HG02763 (cell line): ENCODE data around the gene SCIN.
"Not testable (repeated sequence)": the region's sequence is repeated elsewhere in the genome, so short reads cannot be mapped to it uniquely, and the experiment has no call there.

Experiments
- ATAC-seq: cut with Tn5 transposase; IDR thresholded peaks from one replicate; pipeline ENCODE4 v1.9.1; 2021; ENCODE audit warnings: mild to moderate bottlenecking, moderate library complexity; ENCODE audit not compliant: unreplicated experiment

Gene SCIN

GRCh38 chr7:12570534-12571461 is at the start of gene SCIN:
Gene SCIN (plus strand): TSS chr7:12570720. CDS start chr7:12570787, 67 bp downstream.
- ATAC-seq = peak; percentile 32

DNA sequence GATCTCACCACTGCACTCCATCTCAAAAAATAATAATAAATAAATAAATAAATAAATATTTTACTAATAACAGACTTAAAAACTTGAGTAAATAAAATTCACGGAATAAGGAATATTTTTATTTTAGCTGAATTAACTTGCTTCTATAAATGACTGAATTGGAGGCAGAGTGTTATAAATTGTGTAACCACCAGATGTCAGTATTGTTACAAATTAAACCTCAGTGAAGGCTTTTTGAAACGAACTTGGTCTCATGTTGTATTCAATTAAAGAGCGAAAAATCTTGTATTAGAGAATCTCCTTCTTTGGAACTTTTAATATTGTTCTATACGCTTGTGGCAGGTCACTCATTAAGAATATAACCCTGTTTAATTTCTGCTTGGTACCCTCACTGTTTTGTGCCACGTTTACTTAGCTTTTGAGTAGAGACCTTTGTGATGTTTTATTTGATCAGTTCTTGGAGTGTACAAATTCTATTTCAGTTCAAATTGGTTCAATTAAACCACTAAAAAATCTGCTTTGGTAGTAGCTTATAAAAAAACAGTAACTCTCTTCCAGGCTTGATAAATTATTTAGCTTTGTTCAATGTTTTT is 45.6 kb upstream of the SCIN start:
- no peak for ATAC-seq

DNA sequence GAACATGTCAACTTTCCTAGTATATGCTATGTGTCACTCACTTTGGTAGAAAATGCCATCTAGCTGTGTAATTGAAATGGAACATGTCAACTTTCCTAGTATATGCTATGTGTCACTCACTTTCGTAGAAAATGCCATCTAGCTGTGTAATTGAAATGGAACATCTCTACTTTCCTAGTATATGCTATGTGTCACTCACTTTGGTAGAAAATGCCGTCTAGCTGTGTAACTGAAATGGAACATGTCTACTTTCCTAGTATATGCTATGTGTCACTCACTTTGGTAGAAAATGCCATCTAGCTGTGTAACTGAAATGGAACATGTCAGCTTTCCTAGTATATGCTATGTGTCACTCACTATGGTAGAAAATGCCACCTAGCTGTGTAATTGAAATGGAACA is 43.8 kb upstream of the SCIN start:
- not testable (repeated sequence) for ATAC-seq

GRCh38 chr7:12527670-12528069 is 42.9 kb upstream of the SCIN start:
- ATAC-seq = not testable (repeated sequence)

DNA sequence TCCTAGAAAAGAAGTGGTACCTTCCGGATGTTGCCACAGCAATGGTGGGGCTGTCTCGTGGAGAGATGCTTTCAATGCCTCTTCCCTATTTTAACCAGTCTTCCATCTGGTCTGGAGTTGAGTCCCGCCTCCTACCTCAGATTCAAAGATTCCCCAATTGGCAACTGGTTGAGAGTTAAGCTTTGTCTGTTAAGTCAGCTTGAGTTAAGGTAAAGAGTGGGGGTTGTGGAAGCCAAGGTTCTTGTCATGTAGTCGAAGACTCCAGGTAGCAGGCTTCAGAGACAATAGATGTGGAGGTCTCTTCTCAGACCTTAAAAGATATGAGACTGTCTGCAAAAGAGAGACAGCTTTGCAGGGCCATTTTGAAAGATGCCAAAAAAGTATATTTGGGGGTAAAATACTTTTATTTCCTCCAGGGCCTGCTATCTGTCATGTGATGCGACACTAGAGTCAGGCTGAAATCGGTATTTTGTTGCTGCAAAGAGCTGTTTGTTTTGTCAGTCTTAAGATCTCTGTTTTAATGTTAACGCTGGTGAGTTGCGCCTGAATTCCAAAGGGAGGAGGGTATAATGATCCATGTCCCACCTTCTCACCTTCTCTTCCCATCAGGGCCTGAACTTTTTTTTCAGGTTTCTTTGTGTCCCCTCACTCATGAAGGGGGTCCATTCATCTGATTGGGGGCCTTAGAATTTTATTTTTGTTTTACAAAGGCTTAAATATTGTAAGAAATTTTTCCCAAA is 40.4 kb upstream of the SCIN start:
- ATAC-seq = no peak

DNA sequence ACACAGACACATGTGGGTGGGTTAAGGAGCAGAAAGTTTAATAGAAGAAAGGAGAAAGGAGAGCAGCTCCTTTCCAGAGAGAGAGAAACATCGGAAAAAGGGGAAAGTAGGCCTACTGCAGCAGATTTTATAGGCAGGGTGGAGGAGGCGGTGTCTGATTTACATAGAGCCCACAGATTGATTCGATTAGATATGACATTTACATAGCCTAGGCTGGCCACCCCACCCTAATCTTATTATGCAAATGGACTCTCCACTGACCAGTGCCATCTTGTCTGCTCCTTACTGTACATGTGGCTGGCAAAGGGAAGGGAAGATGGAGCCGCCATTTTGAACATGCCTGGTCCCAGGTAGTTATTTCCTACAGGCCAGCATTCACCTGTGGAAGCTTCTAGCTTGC is 38.7 kb upstream of the SCIN start:
- no peak for ATAC-seq

- no peak for ATAC-seq
These were observed 36.5 kb upstream of the SCIN start for GRCh38 chr7:12534046-12534445.

GRCh38 chr7:12539681-12540080 is 30.8 kb upstream of the SCIN start:
- no peak for ATAC-seq

- ATAC-seq = no peak
These were observed 29.7 kb upstream of the SCIN start for GRCh38 chr7:12540850-12541249.

DNA sequence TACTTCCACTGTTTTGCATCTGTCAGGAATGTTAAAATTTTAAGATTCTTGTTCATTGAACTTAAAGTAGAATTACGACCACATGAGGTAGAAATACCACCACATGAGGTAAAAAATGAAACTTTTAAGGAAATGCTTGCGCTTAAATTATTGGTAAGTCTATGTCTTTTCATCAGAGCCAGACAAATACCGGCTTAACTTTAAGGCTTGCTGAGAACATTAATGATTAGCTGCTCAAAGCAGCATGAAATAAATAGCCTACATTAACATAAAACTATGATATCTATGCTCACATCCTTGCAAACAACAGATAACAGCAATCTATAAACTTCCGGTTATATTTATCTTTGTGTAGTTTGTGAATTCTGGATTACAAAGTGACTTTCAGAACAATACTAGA is 26.9 kb upstream of the SCIN start:
- ATAC-seq = no peak

DNA sequence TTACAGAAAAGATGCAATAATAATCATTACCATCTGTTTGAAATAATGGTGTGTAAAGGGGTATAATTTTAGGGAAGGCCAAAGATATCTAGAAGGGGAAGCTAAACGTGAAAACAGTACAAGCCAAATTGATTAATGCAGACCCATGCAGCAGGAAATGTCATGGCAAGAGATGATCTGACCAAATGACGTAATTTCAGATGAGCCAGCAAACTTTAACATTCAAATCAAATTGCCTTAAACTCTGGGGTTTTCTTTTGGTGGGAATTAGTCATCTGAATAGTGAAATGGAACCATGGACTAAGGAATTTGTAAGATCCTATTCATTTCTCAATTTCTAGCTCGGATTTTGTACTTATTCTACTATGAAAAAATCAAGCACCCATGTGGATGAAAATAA is 21.4 kb upstream of the SCIN start:
- no peak for ATAC-seq

GRCh38 chr7:12550956-12551355 is 19.6 kb upstream of the SCIN start:
- ATAC-seq = no peak

- ATAC-seq = no peak
These were observed 17.6 kb upstream of the SCIN start for GRCh38 chr7:12552876-12553275.

DNA sequence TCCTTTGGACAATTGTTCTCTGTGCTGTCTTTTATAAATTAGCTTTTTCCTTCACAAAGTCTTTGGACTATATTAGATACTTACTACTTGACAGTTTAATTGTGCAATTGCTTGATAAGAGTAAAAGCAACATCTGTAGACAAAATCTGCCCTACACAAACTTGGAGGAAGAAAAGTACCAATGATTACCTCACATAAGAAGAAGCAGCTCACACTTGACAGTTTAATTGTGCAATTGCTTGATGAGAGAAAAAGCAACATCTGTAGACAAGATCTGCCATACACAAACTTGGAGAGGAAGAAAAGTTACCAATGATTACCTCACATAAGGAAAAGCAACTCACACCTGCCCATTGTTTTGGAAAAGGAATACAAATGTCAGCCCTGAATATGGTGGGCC is 17.1 kb upstream of the SCIN start:
- no peak for ATAC-seq

DNA sequence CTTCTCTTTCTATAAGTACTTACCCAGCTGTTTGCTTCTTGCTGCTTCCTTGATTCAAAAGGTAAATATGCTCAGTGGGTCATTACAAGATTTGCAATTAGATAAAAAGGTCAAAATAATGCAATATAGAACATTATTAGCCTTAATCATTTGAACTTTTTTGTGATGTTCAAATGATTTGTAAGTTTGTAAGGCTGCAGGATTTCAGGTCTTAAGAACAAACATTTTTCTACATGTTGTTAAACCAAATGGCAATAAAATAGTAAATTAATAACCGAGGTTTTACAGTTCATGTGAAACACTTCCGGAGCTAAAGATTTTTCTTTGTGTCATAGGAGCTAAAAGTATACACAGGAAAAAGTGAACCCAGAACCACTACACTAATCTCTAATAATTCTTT is 16.2 kb upstream of the SCIN start:
- no peak for ATAC-seq

- no peak for ATAC-seq
These were observed 15.6 kb upstream of the SCIN start for GRCh38 chr7:12554872-12555271.

DNA sequence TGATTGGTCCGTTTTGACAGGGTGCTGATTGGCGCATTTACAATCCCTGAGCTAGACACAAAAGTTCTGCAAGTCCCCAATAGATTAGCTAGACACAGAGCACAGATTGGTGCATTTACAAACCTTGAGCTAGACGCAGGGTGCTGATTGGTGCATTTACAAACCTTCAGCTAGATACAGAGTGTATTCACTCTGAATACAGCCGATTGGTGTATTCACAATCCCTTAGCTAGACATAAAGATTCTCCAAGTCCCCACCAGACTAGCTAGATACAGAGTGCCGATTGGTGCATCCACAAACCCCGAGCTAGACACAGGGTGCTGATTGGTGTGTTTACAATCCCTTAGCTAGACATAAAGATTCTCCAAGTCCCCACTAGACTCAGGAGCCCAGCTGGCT is 14.8 kb upstream of the SCIN start:
- not testable (repeated sequence) for ATAC-seq

- not testable (repeated sequence) for ATAC-seq
These were observed 14.3 kb upstream of the SCIN start for GRCh38 chr7:12556139-12556792.

DNA sequence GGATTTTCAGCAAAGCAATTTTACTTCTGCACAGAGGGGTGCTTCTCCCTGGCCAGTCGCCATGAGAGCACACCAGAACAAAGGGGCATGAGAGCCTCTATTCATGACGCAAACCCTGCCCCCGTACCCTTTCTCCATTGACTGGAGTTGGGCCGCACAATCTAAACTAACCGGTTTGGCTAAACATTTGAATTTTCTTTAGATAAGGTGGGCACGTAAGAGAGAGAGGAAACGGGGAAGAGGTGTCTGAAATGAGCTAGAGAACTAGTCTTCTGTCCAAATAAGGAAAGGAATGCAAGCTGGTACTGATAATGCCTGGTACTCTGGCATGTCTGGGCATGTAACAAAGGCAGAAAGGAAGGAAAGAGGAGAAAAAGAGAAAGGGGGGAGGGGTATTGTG is 13.2 kb upstream of the SCIN start:
- ATAC-seq = no peak

GRCh38 chr7:12564996-12565764 is 5.3 kb upstream of the SCIN start:
- no peak for ATAC-seq
